Right forelimb (tissue), 1 donor: ENCODE data around the gene NDUFA1.
"Not testable (repeated sequence)": the region's sequence is repeated elsewhere in the genome, so short reads cannot be mapped to it uniquely, and the experiment has no call there.

Source experiments
- DNase-seq: peaks from one replicate; pipeline ENCODE4 v3.0.0-alpha.2; 2018

NDUFA1 gene

GRCh38 chrX:119916310-119916709, 44.7 kb downstream of the NDUFA1 start:
- no peak for DNase-seq

- DNase-seq: no peak
Measured at GRCh38 chrX:119917877-119918276, 46.2 kb downstream of the NDUFA1 start.

- DNase-seq: no peak
Measured at GRCh38 chrX:119919835-119920585, 48.4 kb downstream of the NDUFA1 start.

- DNase-seq: not testable (repeated sequence)
Measured at GRCh38 chrX:119922391-119922790, 50.8 kb downstream of the NDUFA1 start.
